Stimulated activated naive CD8-positive, alpha-beta T cell treated with anti-CD3 and anti-CD28 coated beads, Interleukin-15, amount 100 ng/mL, for 72 hours (primary cell): ENCODE results near the gene SEMA6D.
A peak's percentile ranks its signal among the peaks of the same experiment; 100 is the strongest.

Experiments
- ATAC-seq: fragments of 150-1000 bp; cut with Tn5 transposase; 2 replicates; pipeline ENCODE4 v1.10.0; 2021; ENCODE audit warnings: mild to moderate bottlenecking, moderate library complexity
- DNase-seq, 2 donors: peaks; one replicate each; pipeline ENCODE4 v3.0.0; 2021 to 2022
- H3K27ac Mint-ChIP-seq, 2 donors: one replicate each; pipeline ENCODE4 v1.8.0; 2022; ENCODE audit warnings: mild to moderate bottlenecking in 2 of 2, mixed read lengths in 2 of 2, moderate library complexity in 2 of 2
- H3K27me3 Mint-ChIP-seq: one replicate; pipeline ENCODE4 v1.8.0; 2022; ENCODE audit warnings: mixed read lengths
- H3K4me1 Mint-ChIP-seq: one replicate; pipeline ENCODE4 v1.8.0; 2022; ENCODE audit warnings: mild to moderate bottlenecking, mixed read lengths
- H3K4me3 Mint-ChIP-seq, 2 donors: one replicate each; pipeline ENCODE4 v1.8.0; 2022; ENCODE audit warnings: mild to moderate bottlenecking in 2 of 2, mixed read lengths in 2 of 2, moderate library complexity in 1 of 2
- H3K9me3 Mint-ChIP-seq, 2 donors: one replicate each; pipeline ENCODE4 v1.8.0; 2022; ENCODE audit warnings: mixed read lengths in 2 of 2

The SEMA6D gene

GRCh38 chr15:47750030-47750739 lies 32.9 kb downstream of the SEMA6D start:
- H3K27me3 Mint-ChIP-seq: no peaks in the 10 kb centered on the region
- ATAC-seq: no peak
- peaks cover 15 to 16% of the 10 kb centered on the region in 2 donors for H3K9me3 Mint-ChIP-seq
- no peak overlapping the region for H3K4me3 Mint-ChIP-seq
- no peak overlapping the region for H3K27ac Mint-ChIP-seq
- H3K4me1 Mint-ChIP-seq: no peaks in the 10 kb centered on the region
- DNase-seq: no peak

GRCh38 chr15:47750740-47751262 lies 33.5 kb downstream of the SEMA6D start:
- no peak for DNase-seq
- ATAC-seq: no peak
- H3K9me3 Mint-ChIP-seq: peaks cover 15 to 16% of the 10 kb centered on the region in 2 donors
- H3K27me3 Mint-ChIP-seq: no peaks in the 10 kb centered on the region
- H3K4me3 Mint-ChIP-seq: no peak overlapping the region
- H3K27ac Mint-ChIP-seq: no peak overlapping the region
- no peaks in the 10 kb centered on the region for H3K4me1 Mint-ChIP-seq

- DNase-seq (no peak), ATAC-seq (no peak)
- H3K4me3 Mint-ChIP-seq: no peak overlapping the region
- no peak overlapping the region for H3K27ac Mint-ChIP-seq
- H3K27me3 Mint-ChIP-seq: no peaks in the 10 kb centered on the region
- H3K9me3 Mint-ChIP-seq: peaks cover 15 to 16% of the 10 kb centered on the region in 2 donors
- no peaks in the 10 kb centered on the region for H3K4me1 Mint-ChIP-seq
Measured at GRCh38 chr15:47753591-47753990, 36.3 kb downstream of the SEMA6D start.

GRCh38 chr15:47754312-47754711 lies 37.0 kb downstream of the SEMA6D start:
- DNase-seq (no peak), ATAC-seq (no peak)
- Mint-ChIP-seq H3K27me3 (no peaks in the 10 kb centered on the region), H3K9me3 (peaks cover 15 to 16% of the 10 kb centered on the region in 2 donors), H3K4me3 (no peak overlapping the region), H3K4me1 (no peaks in the 10 kb centered on the region), H3K27ac (no peak overlapping the region)

GRCh38 chr15:47755941-47756340 lies 38.6 kb downstream of the SEMA6D start:
- DNase-seq (no peak), ATAC-seq (no peak)
- peaks cover 15 to 16% of the 10 kb centered on the region in 2 donors for H3K9me3 Mint-ChIP-seq
- no peaks in the 10 kb centered on the region for H3K27me3 Mint-ChIP-seq
- no peak overlapping the region for H3K27ac Mint-ChIP-seq
- H3K4me1 Mint-ChIP-seq: no peaks in the 10 kb centered on the region
- no peak overlapping the region for H3K4me3 Mint-ChIP-seq

GRCh38 chr15:47756872-47757271 lies 39.6 kb downstream of the SEMA6D start:
- Mint-ChIP-seq H3K4me1 (no peaks in the 10 kb centered on the region), H3K27me3 (no peaks in the 10 kb centered on the region), H3K4me3 (no peak overlapping the region), H3K27ac (no peak overlapping the region), H3K9me3 (peaks cover 15 to 16% of the 10 kb centered on the region in 2 donors)
- DNase-seq: no peak
- ATAC-seq: no peak

- Mint-ChIP-seq H3K9me3 (peaks cover 12 to 16% of the 10 kb centered on the region in 2 donors), H3K4me1 (no peaks in the 10 kb centered on the region)
Measured at GRCh38 chr15:47757331-47757730, 40.0 kb downstream of the SEMA6D start.

GRCh38 chr15:47762621-47763020 lies 45.3 kb downstream of the SEMA6D start:
- ATAC-seq: no peak
- Mint-ChIP-seq H3K27me3 (no peaks in the 10 kb centered on the region), H3K27ac (no peak overlapping the region), H3K4me1 (no peaks in the 10 kb centered on the region), H3K4me3 (no peak overlapping the region), H3K9me3 (no peaks in the 10 kb centered on the region)
- DNase-seq: no peak

More at GRCh38 chr15:47757331-47757730, 40.0 kb downstream of the SEMA6D start:
- no peak for DNase-seq
- no peaks in the 10 kb centered on the region for H3K27me3 Mint-ChIP-seq
- no peak overlapping the region for H3K27ac Mint-ChIP-seq
- ATAC-seq: no peak
- no peak overlapping the region for H3K4me3 Mint-ChIP-seq

GRCh38 chr15:47764666-47765065 lies 47.4 kb downstream of the SEMA6D start:
- ATAC-seq (no peak), DNase-seq (no peak)
- Mint-ChIP-seq H3K4me1 (no peaks in the 10 kb centered on the region), H3K9me3 (no peaks in the 10 kb centered on the region), H3K27me3 (no peaks in the 10 kb centered on the region), H3K4me3 (no peak overlapping the region), H3K27ac (no peak overlapping the region)

GRCh38 chr15:47766406-47766805 lies 49.1 kb downstream of the SEMA6D start:
- no peak for ATAC-seq
- DNase-seq: no peak
- H3K9me3 Mint-ChIP-seq: peaks cover 0 to 9% of the 10 kb centered on the region in 2 donors
- H3K4me1 Mint-ChIP-seq: no peaks in the 10 kb centered on the region
- no peaks in the 10 kb centered on the region for H3K27me3 Mint-ChIP-seq
- H3K4me3 Mint-ChIP-seq: no peak overlapping the region
- H3K27ac Mint-ChIP-seq: no peak overlapping the region

- DNase-seq: no peak
- H3K27ac Mint-ChIP-seq: no peak overlapping the region
- H3K9me3 Mint-ChIP-seq: peaks cover 0 to 12% of the 10 kb centered on the region in 2 donors
- H3K4me3 Mint-ChIP-seq: no peak overlapping the region
- H3K27me3 Mint-ChIP-seq: no peaks in the 10 kb centered on the region
- H3K4me1 Mint-ChIP-seq: no peaks in the 10 kb centered on the region
- no peak for ATAC-seq
Measured at GRCh38 chr15:47767035-47767434, 49.7 kb downstream of the SEMA6D start.

GRCh38 chr15:47768735-47769134 lies 51.4 kb downstream of the SEMA6D start:
- H3K9me3 Mint-ChIP-seq: peaks cover 0 to 12% of the 10 kb centered on the region in 2 donors
- no peak for ATAC-seq
- H3K4me3 Mint-ChIP-seq: no peak overlapping the region
- no peak for DNase-seq
- peak overlapping the region in 1 of 2 donors; percentile 19 for H3K27ac Mint-ChIP-seq
- H3K4me1 Mint-ChIP-seq: no peaks in the 10 kb centered on the region
- H3K27me3 Mint-ChIP-seq: no peaks in the 10 kb centered on the region

- Mint-ChIP-seq H3K4me3 (no peak overlapping the region), H3K9me3 (peaks cover 0 to 12% of the 10 kb centered on the region in 2 donors), H3K27ac (no peak overlapping the region), H3K27me3 (no peaks in the 10 kb centered on the region), H3K4me1 (no peaks in the 10 kb centered on the region)
- ATAC-seq: no peak
- no peak for DNase-seq
Measured at GRCh38 chr15:47769166-47769565, 51.9 kb downstream of the SEMA6D start.

- no peak overlapping the region for H3K27ac Mint-ChIP-seq
- no peak for ATAC-seq
- peaks cover 0 to 12% of the 10 kb centered on the region in 2 donors for H3K9me3 Mint-ChIP-seq
Measured at GRCh38 chr15:47773143-47773542, 55.8 kb downstream of the SEMA6D start.

GRCh38 chr15:47778263-47778770 lies 61.0 kb downstream of the SEMA6D start:
- DNase-seq (no peak), ATAC-seq (no peak)
- Mint-ChIP-seq H3K27ac (no peak overlapping the region), H3K4me3 (no peak overlapping the region), H3K9me3 (no peaks in the 10 kb centered on the region), H3K4me1 (no peaks in the 10 kb centered on the region), H3K27me3 (peaks cover 5% of the 10 kb centered on the region)

More at GRCh38 chr15:47773143-47773542, 55.8 kb downstream of the SEMA6D start:
- Mint-ChIP-seq H3K27me3 (peaks cover 5% of the 10 kb centered on the region), H3K4me1 (no peaks in the 10 kb centered on the region), H3K4me3 (no peak overlapping the region)
- no peak for DNase-seq

- ATAC-seq (no peak), DNase-seq (no peak)
- Mint-ChIP-seq H3K27me3 (peaks cover 5% of the 10 kb centered on the region), H3K4me1 (no peaks in the 10 kb centered on the region), H3K4me3 (no peak overlapping the region), H3K27ac (no peak overlapping the region), H3K9me3 (no peaks in the 10 kb centered on the region)
Measured at GRCh38 chr15:47780971-47781370, 63.7 kb downstream of the SEMA6D start.
